ENCODE measurements around the gene STUB1.

STUB1 gene

GRCh38 chr16:660459-661183, 19.6 kb upstream of the STUB1 start:
- in situ Hi-C loops (cut with HindIII; ENCODE audit: low sequenced_read_pairs) = no loop called here

- in situ Hi-C loops (cut with HindIII; ENCODE audit: low sequenced_read_pairs) = no loop called here
These were observed 18.9 kb upstream of the STUB1 start for GRCh38 chr16:661184-661821.

GRCh38 chr16:662095-662494, 18.1 kb upstream of the STUB1 start:
- in situ Hi-C loops (cut with HindIII; ENCODE audit: low sequenced_read_pairs) = no loop called here

GRCh38 chr16:662597-662996, 17.6 kb upstream of the STUB1 start:
- in situ Hi-C loops (cut with HindIII; ENCODE audit: low sequenced_read_pairs) = no loop called here

- in situ Hi-C loops (cut with HindIII; ENCODE audit: low sequenced_read_pairs) = no loop called here
These were observed 13.6 kb upstream of the STUB1 start for GRCh38 chr16:666572-666971.

DNA sequence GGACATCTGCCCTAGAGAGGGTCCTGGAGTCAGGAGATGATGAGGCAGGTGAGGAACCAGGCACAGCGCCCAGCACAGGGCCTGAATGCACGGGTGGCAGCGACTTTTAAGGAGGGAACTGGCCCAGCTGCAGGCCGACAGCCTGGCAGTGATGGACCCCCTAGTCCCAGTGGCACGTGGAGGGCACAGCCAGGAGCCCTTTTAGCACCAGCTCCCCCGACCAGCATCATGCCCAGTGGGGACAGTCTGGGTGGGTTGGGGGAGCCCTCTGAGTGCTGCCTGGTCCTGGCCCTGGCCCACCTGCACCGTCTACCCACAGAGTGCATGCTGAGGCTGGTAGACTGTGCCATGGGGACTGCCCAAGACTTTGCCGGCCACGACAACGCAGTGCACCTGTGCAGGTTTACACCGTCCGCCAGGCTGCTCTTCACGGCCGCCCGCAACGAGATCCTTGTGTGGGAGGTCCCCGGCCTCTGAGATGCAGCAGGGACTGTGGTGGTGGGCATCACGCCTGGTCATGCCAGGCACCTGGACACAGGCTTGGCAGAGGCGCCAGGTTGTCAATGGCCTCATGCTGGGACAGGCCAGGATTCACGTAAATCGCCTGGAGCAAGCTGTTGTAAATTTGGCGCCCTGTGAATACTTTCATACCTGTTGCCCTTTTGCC, 13.0 kb upstream of the STUB1 start:
- in situ Hi-C loops (cut with HindIII; ENCODE audit: low sequenced_read_pairs) = no loop called here

DNA sequence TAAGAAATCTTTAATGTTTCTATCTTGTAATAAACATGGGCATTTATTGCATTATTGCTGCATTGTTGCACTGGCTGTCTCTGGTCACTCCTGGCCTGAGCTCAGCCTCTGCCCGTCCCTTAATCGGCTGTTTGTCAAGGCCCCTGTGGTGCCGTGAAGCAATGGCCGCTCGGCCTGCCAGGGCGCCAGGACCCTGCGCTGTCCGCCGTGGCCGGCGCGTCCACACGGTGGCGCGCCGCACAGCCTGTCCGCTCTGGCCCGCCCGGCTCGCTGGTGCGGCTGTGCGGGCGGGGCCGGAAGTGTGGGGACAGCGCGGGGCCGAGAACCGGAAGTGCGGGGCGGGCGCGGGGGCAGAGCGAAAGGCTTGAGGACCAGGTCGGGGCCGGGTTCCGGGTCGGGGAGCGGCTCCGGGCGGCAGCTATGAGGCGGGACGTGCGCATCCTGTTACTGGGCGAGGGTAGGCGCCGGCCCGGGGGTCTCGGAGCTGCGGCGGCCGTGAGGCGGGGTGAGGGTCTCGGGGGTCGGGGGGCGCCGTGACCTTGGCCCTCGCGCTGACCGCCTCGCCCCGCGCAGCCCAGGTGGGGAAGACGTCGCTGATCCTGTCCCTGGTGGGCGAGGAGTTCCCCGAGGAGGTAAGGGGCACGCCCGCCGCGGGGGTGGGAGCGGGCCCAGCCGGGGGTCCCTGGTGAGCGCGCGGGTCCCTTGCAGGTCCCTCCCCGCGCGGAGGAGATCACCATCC, 12.3 kb upstream of the STUB1 start, which contains the start of gene RHOT2:
TSS of gene RHOT2 (plus strand) at position 353 of the 739 bp plus-strand sequence. CDS start at position 421, 68 bp downstream.
- in situ Hi-C loops (cut with HindIII; ENCODE audit: low sequenced_read_pairs) = no loop called here

GRCh38 chr16:668519-669171, 11.6 kb upstream of the STUB1 start:
- in situ Hi-C loops (cut with HindIII; ENCODE audit: low sequenced_read_pairs) = no loop called here

DNA sequence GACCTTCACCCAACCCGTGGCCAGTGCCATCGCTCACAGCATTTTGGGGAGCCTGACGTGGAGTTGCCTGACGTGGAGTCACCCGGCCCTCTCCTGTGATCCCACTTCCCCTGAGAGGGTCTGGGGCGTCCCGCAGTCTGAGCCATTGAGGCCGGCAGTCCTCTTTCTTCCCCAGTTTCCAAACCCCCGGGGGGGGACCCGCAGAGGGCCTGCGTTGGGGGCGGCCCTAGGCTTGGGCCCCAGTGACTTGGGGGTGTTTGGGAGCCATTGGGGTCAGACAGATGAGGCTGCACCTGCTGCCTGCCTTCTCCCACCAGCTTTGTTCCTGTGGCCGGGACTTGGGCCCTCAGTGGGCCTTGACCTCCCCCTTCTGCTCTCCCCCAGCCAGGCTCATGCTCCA, 10.5 kb upstream of the STUB1 start:
- in situ Hi-C loops (cut with HindIII; ENCODE audit: low sequenced_read_pairs) = no loop called here

- in situ Hi-C loops (cut with HindIII; ENCODE audit: low sequenced_read_pairs) = no loop called here
These were observed 9.5 kb upstream of the STUB1 start for GRCh38 chr16:670485-671352.

DNA sequence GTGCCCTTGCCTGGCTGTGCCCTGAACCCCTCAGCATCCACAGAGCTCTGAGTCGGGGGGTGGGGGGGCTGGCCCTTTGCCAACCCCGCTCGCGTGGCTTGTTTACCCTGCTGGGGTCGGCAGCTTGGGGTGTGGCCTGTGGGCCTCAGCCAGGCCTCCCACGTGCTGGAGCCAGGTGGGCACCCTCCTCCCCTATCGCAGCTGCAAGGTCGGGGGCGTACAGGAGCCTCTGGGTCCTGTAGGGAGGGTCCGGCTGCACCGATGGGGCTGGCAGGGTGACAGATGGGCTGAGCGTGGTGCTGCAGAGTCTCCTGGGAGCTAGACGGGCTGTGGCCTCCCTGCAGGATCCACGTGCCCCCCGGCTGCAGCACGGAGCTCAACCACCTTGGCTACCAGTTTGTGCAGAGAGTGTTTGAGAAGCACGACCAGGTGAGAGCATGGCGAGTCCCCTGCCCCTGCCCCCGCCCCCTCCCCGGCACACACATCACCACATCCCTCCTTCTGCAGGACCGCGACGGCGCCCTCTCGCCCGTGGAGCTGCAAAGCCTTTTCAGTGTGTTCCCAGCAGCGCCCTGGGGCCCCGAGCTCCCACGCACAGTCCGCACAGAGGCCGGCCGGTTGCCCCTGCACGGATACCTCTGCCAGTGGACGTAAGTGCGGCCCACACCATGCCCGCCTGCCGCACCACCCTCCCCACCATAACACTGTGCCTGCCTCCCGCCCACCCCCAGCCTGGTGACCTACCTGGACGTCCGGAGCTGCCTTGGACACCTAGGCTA, 8.7 kb upstream of the STUB1 start:
- in situ Hi-C loops (cut with HindIII; ENCODE audit: low sequenced_read_pairs) = no loop called here

- in situ Hi-C loops (cut with HindIII; ENCODE audit: low sequenced_read_pairs) = no loop called here
These were observed 7.8 kb upstream of the STUB1 start for GRCh38 chr16:672371-672770.

- in situ Hi-C loops (cut with HindIII; ENCODE audit: low sequenced_read_pairs) = no loop called here
These were observed 7.4 kb upstream of the STUB1 start for GRCh38 chr16:672851-673250.

DNA sequence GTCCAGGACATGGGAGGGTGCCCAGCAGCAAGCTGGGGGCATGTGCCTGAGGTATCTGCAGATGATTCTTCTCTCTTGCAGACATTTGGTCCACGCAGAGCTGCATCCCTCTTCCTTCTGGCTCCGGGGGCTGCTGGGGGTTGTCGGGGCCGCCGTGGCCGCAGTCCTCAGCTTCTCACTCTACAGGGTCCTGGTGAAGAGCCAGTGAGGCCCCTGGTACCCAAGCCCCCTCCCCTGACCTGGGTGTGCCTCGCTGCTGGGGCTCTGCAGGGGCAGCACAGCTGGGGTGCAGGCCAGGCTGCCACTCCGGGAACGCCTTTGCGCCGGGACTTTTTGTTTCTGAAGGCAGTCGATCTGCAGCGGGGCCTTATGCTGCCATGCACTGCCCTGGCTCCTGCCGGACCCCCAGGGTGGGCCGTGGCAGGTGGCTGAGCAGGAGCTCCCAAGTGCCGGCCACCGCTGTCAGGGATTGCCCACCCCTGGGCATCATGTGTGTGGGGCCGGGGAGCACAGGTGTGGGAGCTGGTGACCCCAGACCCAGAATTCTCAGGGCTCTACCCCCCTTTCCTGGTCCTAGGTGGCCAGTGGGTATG, 6.7 kb upstream of the STUB1 start:
- in situ Hi-C loops (cut with HindIII; ENCODE audit: low sequenced_read_pairs) = no loop called here

DNA sequence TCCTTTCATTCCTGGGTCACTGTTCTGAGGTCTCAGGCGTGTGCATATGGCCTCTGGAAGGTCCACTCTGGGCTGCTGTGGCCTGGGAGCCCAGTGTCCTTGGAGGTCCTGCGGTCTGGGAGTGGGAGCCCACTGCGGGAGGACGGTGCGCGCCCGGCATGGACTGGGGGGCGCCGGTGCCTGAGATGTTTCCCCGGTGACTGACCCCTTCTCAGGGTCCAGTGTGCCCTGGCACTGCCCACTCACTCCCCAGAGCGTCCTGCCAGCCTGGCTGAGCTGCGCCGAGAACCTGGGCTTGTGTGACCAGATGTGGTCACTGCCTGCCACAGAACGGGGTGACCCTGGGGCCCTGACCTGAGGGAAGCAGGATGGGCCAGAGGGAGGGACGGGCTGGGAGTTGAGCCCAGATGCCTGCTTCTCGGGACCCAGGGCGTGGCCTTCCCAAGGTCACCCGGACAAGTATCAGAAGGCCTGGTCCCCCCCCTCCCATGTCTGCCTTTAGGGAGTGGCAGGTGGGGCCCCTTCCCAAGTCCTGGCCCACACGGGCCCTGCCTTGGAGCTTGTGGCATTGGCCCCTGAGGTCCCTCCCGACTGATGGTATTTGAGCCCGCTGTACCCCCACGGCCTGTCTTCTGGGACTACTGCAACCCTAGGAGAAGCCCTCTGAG, 5.9 kb upstream of the STUB1 start:
- in situ Hi-C loops (cut with HindIII; ENCODE audit: low sequenced_read_pairs) = no loop called here

DNA sequence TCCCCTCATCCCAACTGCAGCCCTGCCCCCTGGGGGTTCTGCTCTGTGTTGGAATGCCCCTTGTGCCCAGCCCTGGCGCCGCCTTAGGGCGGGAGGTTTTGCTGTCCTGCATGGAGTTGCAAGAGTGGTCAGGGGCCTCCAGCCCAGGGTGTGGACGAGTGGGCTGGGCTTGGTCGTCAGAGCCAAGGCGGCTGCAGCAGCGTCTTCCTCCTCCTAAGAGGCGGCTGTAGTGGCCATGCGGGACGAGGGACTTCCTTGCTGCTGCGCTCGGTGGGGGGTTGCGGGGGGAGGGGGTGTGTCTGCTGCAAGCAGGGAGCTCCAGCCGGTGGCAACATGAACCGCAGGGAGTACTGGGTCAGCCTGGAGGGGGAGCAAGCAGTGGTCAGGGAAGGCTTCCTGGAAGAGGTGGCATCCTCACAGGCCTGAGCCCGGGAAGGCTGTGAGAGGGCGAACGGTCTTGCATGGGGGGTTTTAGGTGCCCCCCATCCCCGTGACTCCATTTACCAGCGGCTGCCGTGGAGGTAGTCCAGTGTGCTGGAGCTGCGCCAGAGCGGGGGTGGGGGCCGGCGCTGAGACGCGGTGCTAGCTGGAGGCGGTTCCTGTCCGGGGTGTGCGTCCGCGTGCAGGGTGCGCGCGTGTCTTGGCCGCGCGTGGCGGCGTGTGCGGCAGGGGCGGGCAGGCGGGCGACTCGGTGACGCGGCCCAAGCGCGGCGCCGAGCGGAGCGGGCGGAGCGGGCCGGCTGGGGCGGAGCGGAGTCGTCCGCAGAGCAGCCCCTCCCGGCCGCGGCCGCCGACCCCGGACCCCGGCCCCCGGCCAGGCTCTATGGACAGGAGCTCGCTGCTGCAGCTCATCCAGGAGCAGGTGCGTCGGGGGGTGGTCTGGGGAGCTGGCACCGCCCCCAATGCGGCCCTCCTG, 5.0 kb upstream of the STUB1 start, which contains the start of gene RHBDL1:
TSS of gene RHBDL1 (plus strand) at position 704 of the 916 bp plus-strand sequence. CDS start at position 824, 120 bp downstream.
- in situ Hi-C loops (cut with HindIII; ENCODE audit: low sequenced_read_pairs) = no loop called here

Data from endothelial cell of hepatic sinusoid (primary cell).